Non-pigmented ciliary epithelial cell (primary cell): Measurements from ENCODE around the gene ETFA.
"Not testable (repeated sequence)": the region's sequence is repeated elsewhere in the genome, so short reads cannot be mapped to it uniquely, and the experiment has no call there.

Experiments
- DNase-seq: peaks from one replicate; pipeline ENCODE4 v3.0.0-alpha.2; 2010; ENCODE audit warnings: low read depth

Gene ETFA

GRCh38 chr15:76324066-76324465 lies 12.8 kb upstream of the ETFA start:
- no peak for DNase-seq

GRCh38 chr15:76321602-76322001 lies 10.3 kb upstream of the ETFA start:
- DNase-seq, result no peak

- no peak for DNase-seq
Observed at GRCh38 chr15:76321171-76321570, 9.9 kb upstream of the ETFA start.

GRCh38 chr15:76320012-76320411 lies 8.7 kb upstream of the ETFA start:
- DNase-seq, result no peak

GRCh38 chr15:76313731-76314130 lies 2.5 kb upstream of the ETFA start:
- DNase-seq, result no peak

- DNase-seq, result not testable (repeated sequence)
Observed at GRCh38 chr15:76313175-76313567, 1.9 kb upstream of the ETFA start.

GRCh38 chr15:76312540-76313174 lies 1.4 kb upstream of the ETFA start:
- no peak for DNase-seq

- no peak for DNase-seq
Observed at GRCh38 chr15:76310475-76311099, 682 bp downstream of the ETFA start.

- no peak for DNase-seq
Observed at GRCh38 chr15:76309601-76310330, 1.5 kb downstream of the ETFA start.

- no peak for DNase-seq
Observed at GRCh38 chr15:76303909-76304308, 7.4 kb downstream of the ETFA start.

- no peak for DNase-seq
Observed at GRCh38 chr15:76299786-76300185, 11.5 kb downstream of the ETFA start.

GRCh38 chr15:76298986-76299385 lies 12.3 kb downstream of the ETFA start:
- no peak for DNase-seq

- DNase-seq, result not testable (repeated sequence)
Observed at GRCh38 chr15:76297951-76298350, 13.3 kb downstream of the ETFA start.

GRCh38 chr15:76296849-76297248 lies 14.4 kb downstream of the ETFA start:
- DNase-seq, result no peak

GRCh38 chr15:76294463-76294862 lies 16.8 kb downstream of the ETFA start:
- DNase-seq, result not testable (repeated sequence)

GRCh38 chr15:76293361-76293760 lies 17.9 kb downstream of the ETFA start:
- no peak for DNase-seq

GRCh38 chr15:76289582-76289981 lies 21.7 kb downstream of the ETFA start:
- no peak for DNase-seq

- no peak for DNase-seq
Observed at GRCh38 chr15:76286271-76286879, 24.9 kb downstream of the ETFA start.

GRCh38 chr15:76285241-76285825 lies 25.9 kb downstream of the ETFA start:
- DNase-seq, result no peak

GRCh38 chr15:76282465-76282864 lies 28.8 kb downstream of the ETFA start:
- DNase-seq, result no peak

GRCh38 chr15:76278651-76279050 lies 32.6 kb downstream of the ETFA start:
- no peak for DNase-seq

GRCh38 chr15:76274821-76275220 lies 36.4 kb downstream of the ETFA start:
- DNase-seq, result no peak

GRCh38 chr15:76274226-76274625 lies 37.0 kb downstream of the ETFA start:
- DNase-seq, result no peak
